ENCODE data around the gene RPP30. TPM values are rescaled to one million over a fixed set of nuclear protein-coding genes. Genes with fewer than 3 reads are reported as not detected.
"Not testable (repeated sequence)": the region's sequence is repeated elsewhere in the genome, so short reads cannot be mapped to it uniquely, and the experiment has no call there.

The RPP30 gene
- total RNA-seq, 2 experiments from 2014 or later = 43.0 to 48.8 TPM

GRCh38 chr10:90857635-90858460 is 13.9 kb upstream of the RPP30 start, which contains the start of gene HTR7:
Gene HTR7 (minus strand): TSS chr10:90858039. CDS start chr10:90857671, 368 bp downstream.
- peaks cover 77% of the 10 kb centered on the region for H3K27me3 Mint-ChIP-seq
- CTCF ChIA-PET = interaction anchor here (1.0 to 2.7 kb wide), 4 partner anchors 11 to 22 kb away, joined by 3 to 19 read pairs (median 5); partner anchors contain the start of gene RPP30
- H3K36me3 Mint-ChIP-seq = peaks cover 2% of the 10 kb centered on the region
- peak within 1 kb of the TSS; percentile 32 for H3K27ac Mint-ChIP-seq
- peak; percentile 61 for DNase-seq
- H3K9me3 Mint-ChIP-seq (ENCODE audit: low read depth) = no peaks in the 10 kb centered on the region
- peak; percentile 89 for ATAC-seq
- peak within 1 kb of the TSS; percentile 81 for H3K4me3 Mint-ChIP-seq
- H3K4me1 Mint-ChIP-seq = peaks cover 8% of the 10 kb centered on the region

- no peak for ATAC-seq
- Mint-ChIP-seq H3K4me3 (peak overlapping the region; percentile 65), H3K36me3 (peaks cover 2% of the 10 kb centered on the region), H3K4me1 (peaks cover 8% of the 10 kb centered on the region), H3K27me3 (peaks cover 81% of the 10 kb centered on the region), H3K27ac (no peak overlapping the region), H3K9me3 (ENCODE audit: low read depth) (no peaks in the 10 kb centered on the region)
- DNase-seq = no peak
- CTCF ChIA-PET = interaction anchor here (1.5 to 2.7 kb wide), 3 partner anchors 11 to 22 kb away, joined by 3 to 19 read pairs (median 7); partner anchors contain the start of gene RPP30
These were observed 13.3 kb upstream of the RPP30 start for GRCh38 chr10:90858461-90858968.

GRCh38 chr10:90859321-90859751 is 12.4 kb upstream of the RPP30 start:
- Mint-ChIP-seq H3K9me3 (ENCODE audit: low read depth) (no peaks in the 10 kb centered on the region), H3K4me3 (no peak overlapping the region), H3K27ac (no peak overlapping the region), H3K36me3 (peaks cover 2% of the 10 kb centered on the region), H3K4me1 (peaks cover 8% of the 10 kb centered on the region), H3K27me3 (peaks cover 78% of the 10 kb centered on the region)
- ATAC-seq (no peak), DNase-seq (no peak)
- CTCF ChIA-PET = interaction anchor here (2.7 kb wide), 1 partner anchor 12 kb away, joined by 7 read pairs; no protein-coding TSS in a partner anchor

DNA sequence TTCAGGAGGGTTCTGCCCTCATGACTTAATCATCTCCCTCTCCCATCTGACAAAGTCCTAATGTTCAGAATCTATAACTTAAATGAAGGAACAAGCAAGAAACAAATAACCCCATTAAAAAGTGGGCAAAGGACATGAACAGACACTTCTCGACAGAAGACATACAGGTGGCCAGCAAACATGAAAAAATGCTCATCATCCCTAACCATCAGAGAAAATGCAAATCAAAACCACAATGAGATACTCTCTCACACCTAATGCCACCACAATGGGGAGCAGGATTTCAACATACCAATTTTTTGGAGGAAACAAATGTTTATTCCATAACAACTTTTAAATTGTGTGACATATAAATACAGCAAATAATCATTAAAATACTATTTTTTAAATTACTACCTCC is 11.0 kb upstream of the RPP30 start:
- Mint-ChIP-seq H3K27me3 (peaks cover 77% of the 10 kb centered on the region), H3K4me3 (no peak overlapping the region), H3K27ac (no peak overlapping the region), H3K36me3 (peaks cover 2% of the 10 kb centered on the region), H3K4me1 (peaks cover 8% of the 10 kb centered on the region), H3K9me3 (ENCODE audit: low read depth) (no peaks in the 10 kb centered on the region)
- ATAC-seq (no peak), DNase-seq (no peak)
- CTCF ChIA-PET = interaction anchor here (1.2 to 2.4 kb wide), 2 partner anchors 10 to 109 kb away, joined by 3 to 10 read pairs; no protein-coding TSS in a partner anchor

DNA sequence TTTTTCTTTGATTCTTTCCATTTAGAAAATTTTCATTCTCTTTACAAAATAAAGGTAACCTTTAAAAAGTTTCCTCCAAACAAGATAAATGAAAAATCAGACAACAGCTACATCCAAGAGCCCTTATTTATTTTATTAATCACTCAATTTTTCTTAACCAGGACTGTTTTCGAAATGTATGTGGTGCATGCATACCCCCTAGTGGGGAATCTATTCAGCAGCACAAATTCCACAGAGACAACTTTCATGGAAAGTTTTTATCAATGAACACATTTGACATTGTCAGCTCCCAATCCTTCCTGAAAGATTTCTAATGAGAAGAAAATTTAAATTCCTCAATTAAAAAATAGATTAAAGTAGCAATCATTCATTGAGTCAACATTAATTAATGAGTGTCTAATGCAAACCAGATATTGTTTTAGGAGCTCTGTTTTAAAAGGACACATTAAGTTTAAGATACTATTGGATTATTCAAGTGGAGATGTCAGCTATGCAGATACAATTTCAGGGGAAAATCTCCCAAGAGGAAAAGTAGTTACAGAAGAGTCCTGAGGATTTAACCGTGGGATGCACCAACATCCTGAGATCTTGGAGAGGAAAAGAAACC is 8.8 kb upstream of the RPP30 start:
- H3K27me3 Mint-ChIP-seq = peaks cover 81% of the 10 kb centered on the region
- no peak for DNase-seq
- no peak for ATAC-seq
- no peak overlapping the region for H3K4me3 Mint-ChIP-seq
- H3K9me3 Mint-ChIP-seq (ENCODE audit: low read depth) = no peaks in the 10 kb centered on the region
- H3K36me3 Mint-ChIP-seq = no peaks in the 10 kb centered on the region
- no peak overlapping the region for H3K27ac Mint-ChIP-seq
- CTCF ChIA-PET = interaction anchor here (0.8 to 5.1 kb wide), 4 partner anchors 9 to 113 kb away, joined by 3 to 18 read pairs (median 6); partner anchors contain the start of gene RPP30
- H3K4me1 Mint-ChIP-seq = peaks cover 3% of the 10 kb centered on the region

DNA sequence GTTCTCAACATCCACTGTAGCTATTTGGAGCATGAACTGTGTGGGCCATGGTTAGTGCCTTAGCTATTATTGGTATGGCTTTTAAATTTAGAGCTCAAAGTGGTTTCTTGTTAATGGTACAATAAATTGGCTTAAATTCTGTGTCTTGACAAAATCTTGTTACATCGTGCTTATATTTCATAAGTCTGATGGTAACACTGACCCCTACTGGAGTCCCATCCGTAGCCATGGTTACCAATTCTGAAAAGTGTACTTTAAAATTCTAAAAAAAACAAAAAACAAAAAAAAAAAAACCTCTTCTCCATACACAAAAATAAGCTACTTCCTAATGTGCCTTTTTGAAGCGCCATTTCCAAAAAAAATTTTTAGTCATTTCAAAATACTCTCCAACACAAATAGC is 6.4 kb upstream of the RPP30 start:
- CTCF ChIA-PET = interaction anchor here (0.7 to 5.1 kb wide), 4 partner anchors 9 to 115 kb away, joined by 3 to 18 read pairs (median 4); no protein-coding TSS in a partner anchor
- no peak overlapping the region for H3K4me3 Mint-ChIP-seq
- no peak for DNase-seq
- H3K4me1 Mint-ChIP-seq = peaks cover 1% of the 10 kb centered on the region
- peaks cover 76% of the 10 kb centered on the region for H3K27me3 Mint-ChIP-seq
- no peaks in the 10 kb centered on the region for H3K9me3 Mint-ChIP-seq (ENCODE audit: low read depth)
- H3K27ac Mint-ChIP-seq = no peak overlapping the region
- H3K36me3 Mint-ChIP-seq = peaks cover 2% of the 10 kb centered on the region
- ATAC-seq = no peak

DNA sequence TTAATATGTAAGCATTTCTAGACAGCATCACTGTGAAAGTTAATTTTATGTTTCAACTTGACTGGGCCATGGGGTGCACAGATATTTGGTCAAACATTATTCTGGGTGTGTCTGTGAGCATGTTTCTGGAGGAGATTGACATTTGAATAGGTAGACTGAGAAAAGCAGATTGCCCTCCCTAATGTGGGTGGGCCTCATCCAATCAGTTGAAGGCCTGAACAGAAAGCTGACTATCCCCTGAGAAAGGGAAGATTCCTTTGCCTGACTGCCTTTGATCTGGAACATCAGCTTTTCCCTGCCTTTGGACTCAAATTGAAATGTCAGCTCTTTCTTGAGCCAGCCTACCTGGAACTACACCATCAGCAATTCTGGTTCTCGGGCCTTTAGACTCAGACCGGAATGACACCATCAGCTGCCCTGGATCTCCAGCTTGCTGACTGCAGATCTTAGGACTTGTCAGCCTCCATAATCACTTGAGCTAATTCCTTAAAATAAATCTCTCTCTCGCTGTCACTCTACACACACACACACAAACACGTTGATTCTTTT is 5.7 kb upstream of the RPP30 start:
- ATAC-seq (no peak), DNase-seq (no peak)
- Mint-ChIP-seq H3K9me3 (ENCODE audit: low read depth) (no peaks in the 10 kb centered on the region), H3K4me3 (no peak overlapping the region), H3K36me3 (peaks cover 2% of the 10 kb centered on the region), H3K27me3 (peaks cover 72% of the 10 kb centered on the region), H3K27ac (no peak overlapping the region), H3K4me1 (peaks cover 8% of the 10 kb centered on the region)
- CTCF ChIA-PET = interaction anchor here (0.7 to 5.1 kb wide), 4 partner anchors 9 to 116 kb away, joined by 3 to 18 read pairs (median 4); no protein-coding TSS in a partner anchor

DNA sequence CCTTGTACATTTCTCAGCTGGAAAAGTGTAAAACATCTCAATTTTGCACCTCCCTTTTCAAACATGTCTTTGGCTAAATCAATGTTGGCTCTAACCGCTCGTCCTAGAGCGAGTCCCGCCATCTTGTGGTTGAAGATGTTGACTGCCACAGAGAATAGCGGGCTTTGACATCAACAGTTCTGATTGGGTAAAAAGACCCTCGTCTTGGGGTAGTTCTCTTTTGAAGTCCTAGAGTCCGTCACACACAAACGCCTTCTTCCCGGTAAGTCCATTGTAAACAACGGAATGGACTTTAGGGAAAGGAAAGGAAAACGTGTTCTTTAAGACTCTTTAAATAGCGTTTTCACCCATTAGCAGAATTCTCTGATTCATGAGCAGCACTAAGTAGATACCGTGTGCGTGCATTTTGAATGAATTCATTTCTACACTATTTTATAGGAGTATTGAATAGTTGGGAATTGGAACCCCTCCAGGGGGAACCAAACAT is 452 bp upstream of the RPP30 start:
- Mint-ChIP-seq H3K27ac (peak overlapping the region; percentile 92), H3K9me3 (ENCODE audit: low read depth) (no peaks in the 10 kb centered on the region), H3K4me1 (peaks cover 36% of the 10 kb centered on the region), H3K27me3 (peaks cover 33% of the 10 kb centered on the region), H3K4me3 (peak overlapping the region; percentile 91), H3K36me3 (peaks cover 8% of the 10 kb centered on the region)
- CTCF ChIA-PET = interaction anchor here (0.6 to 5.0 kb wide), 9 partner anchors 8 to 381 kb away, joined by 3 to 19 read pairs (median 5); partner anchors contain the start of gene HTR7
- ATAC-seq (peak; percentile 56), DNase-seq (peak; percentile 71)

DNA sequence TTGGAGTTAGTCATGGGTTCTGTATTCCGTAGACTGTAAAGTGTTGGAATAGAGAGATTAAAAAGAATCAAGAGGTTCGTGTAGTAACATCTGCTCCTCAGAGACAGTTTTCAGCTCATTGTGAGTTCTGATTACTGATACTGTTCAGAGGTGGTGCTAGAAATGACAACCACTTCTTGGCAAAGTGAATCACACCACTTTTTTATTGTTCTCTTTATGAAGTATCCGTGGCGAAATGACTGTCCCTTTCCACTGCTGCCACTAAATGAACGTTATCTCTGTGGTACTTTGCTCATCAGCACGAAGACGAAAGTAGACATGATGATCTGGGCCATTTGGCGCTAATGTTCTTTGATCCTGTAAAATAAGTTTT is 860 bp downstream of the RPP30 start:
- Mint-ChIP-seq H3K27ac (peak overlapping the region; percentile 92), H3K36me3 (peaks cover 18% of the 10 kb centered on the region), H3K4me1 (peaks cover 40% of the 10 kb centered on the region), H3K27me3 (peaks cover 21% of the 10 kb centered on the region), H3K9me3 (ENCODE audit: low read depth) (no peaks in the 10 kb centered on the region), H3K4me3 (peak overlapping the region; percentile 91)
- DNase-seq (peak; percentile 57), ATAC-seq (peak; percentile 35)
- CTCF ChIA-PET = interaction anchor here (1.0 to 5.0 kb wide), 8 partner anchors 10 to 379 kb away, joined by 3 to 19 read pairs (median 4); partner anchors contain the start of gene HTR7

DNA sequence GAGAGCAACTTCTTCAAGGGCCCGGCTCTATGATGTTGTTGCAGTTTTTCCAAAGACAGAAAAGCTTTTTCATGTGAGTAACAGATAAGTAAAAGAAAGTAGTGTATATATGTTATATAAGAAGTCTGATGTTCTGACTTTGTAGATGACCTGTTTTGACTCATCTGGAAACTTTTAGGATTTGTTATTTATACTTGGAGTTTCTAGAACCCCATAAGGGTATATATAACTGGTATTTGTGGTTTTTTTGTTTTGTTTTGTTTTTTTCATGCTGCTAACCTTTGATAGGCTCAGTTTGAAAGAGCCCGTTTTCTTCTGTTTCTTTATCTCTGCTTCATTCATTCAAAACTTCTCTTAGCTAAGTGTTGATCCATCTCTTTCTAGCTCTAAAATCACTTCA is 7.3 kb downstream of the RPP30 start:
- H3K4me3 Mint-ChIP-seq = no peak overlapping the region
- DNase-seq = no peak
- no peaks in the 10 kb centered on the region for H3K27me3 Mint-ChIP-seq
- no peak for ATAC-seq
- no peaks in the 10 kb centered on the region for H3K9me3 Mint-ChIP-seq (ENCODE audit: low read depth)
- CTCF ChIA-PET = interaction anchor here (0.6 to 2.0 kb wide), 20 partner anchors 8 to 754 kb away, joined by 3 to 10 read pairs (median 4); partner anchors contain the start of genes HTR7, PPP1R3C and RPP30
- peaks cover 28% of the 10 kb centered on the region for H3K36me3 Mint-ChIP-seq
- H3K4me1 Mint-ChIP-seq = peaks cover 29% of the 10 kb centered on the region
- H3K27ac Mint-ChIP-seq = peak overlapping the region; percentile 58

DNA sequence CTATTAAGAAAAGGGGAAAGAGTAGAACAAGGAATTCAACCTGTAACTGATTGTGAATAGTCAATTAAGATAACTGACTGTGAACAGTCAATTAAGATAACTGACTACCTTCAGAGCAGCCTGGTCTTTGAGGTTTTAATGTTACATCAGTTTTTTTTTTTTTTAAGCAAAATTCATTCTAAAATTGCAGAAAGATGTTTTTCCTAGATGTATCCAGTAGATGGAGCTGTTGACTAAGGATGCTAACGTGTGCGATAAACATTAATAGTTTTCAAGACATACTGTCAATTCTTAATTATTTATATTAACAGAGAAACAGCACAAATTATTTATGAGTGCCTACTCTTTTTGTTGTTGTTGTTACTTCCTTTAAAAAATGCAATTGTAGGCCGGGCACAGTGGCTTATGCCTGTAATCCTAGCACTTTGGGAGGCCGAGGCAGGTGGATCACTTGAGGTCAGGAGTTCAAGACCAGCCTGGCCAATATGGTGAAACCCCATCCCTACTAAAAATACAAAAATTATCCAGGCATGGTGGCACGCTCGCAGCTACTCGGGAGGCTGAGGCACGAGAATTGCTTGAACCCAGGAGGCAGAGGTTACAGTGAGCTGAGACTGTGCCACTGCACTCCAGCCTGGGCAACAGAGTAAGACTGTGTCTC is 8.4 kb downstream of the RPP30 start:
- ATAC-seq = not testable (repeated sequence)
- H3K36me3 Mint-ChIP-seq = peaks cover 29% of the 10 kb centered on the region

DNA sequence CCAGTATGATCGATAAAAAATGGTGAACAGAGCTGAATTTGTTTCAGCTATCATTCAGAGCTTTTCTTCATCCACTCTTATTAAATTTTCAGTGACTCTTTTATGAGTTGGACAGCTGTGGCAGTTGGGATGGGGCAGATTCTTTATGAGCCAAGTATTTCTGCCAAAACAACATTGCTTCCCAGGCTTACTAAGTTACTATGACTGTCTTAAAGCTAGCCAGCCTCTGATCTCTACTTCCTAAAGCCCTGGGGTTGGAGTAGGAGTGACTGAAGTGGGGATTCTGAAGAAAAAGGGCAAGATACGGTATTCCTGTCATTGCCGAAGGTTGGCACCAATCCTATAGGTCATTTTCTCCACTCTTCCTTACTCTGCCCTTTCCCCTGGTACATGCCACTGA is 12.7 kb downstream of the RPP30 start:
- no peaks in the 10 kb centered on the region for H3K9me3 Mint-ChIP-seq (ENCODE audit: low read depth)
- peaks cover 4% of the 10 kb centered on the region for H3K4me1 Mint-ChIP-seq
- CTCF ChIA-PET = interaction anchor here (1.0 to 1.7 kb wide), 3 partner anchors 12 to 97 kb away, joined by 3 to 5 read pairs (median 5); partner anchors contain the start of gene RPP30
- ATAC-seq (no peak), DNase-seq (no peak)
- H3K4me3 Mint-ChIP-seq = no peak overlapping the region
- H3K36me3 Mint-ChIP-seq = peaks cover 39% of the 10 kb centered on the region
- H3K27ac Mint-ChIP-seq = no peak overlapping the region
- H3K27me3 Mint-ChIP-seq = no peaks in the 10 kb centered on the region

More for the DNA sequence above, 8.4 kb downstream of the RPP30 start:
- CTCF ChIA-PET = interaction anchor here (0.7 to 2.0 kb wide), 24 partner anchors 9 to 918 kb away, joined by 3 to 10 read pairs (median 4); partner anchors contain the start of genes HTR7, PPP1R3C, RPP30 and TNKS2
- not testable (repeated sequence) for H3K27me3 Mint-ChIP-seq; H3K9me3 Mint-ChIP-seq (ENCODE audit: low read depth); H3K4me3 Mint-ChIP-seq; DNase-seq
- peaks cover 23% of the 10 kb centered on the region for H3K4me1 Mint-ChIP-seq
- H3K27ac Mint-ChIP-seq = peak overlapping the region; percentile 32
